Right renal pelvis (tissue), 4 donors: ENCODE measurements around the gene CHST7. TPM values are rescaled to one million over a fixed set of nuclear protein-coding genes. Genes with fewer than 3 reads are reported as not detected.

Experiments used
- DNase-seq, 4 donors: peaks; one replicate each; pipeline ENCODE4 v3.0.0-alpha.2; 2013; ENCODE audit warnings: low read depth in 4 of 4, low spot score in 3 of 4, missing footprints in 1 of 4
- polyA plus RNA-seq, 4 donors: library from polyadenylated mRNA; unstranded; fragments of 120-200 nt; gene quantifications; one replicate each; pipeline ENCODE4 v1.2.1, GENCODE V29; 2013; ENCODE audit not compliant: insufficient read length in 4 of 4

Gene CHST7
- polyA plus RNA-seq, 4 donors = 1.7 to 3.0 (median 2.0) TPM

- no peak for DNase-seq
Observed at GRCh38 chrX:46643636-46644035, 70.1 kb downstream of the CHST7 start.

GRCh38 chrX:46645614-46646013, 72.0 kb downstream of the CHST7 start:
- no peak for DNase-seq

- no peak for DNase-seq
Observed at GRCh38 chrX:46647251-46647650, 73.7 kb downstream of the CHST7 start.

Other genes starting within 250 kb of the CHST7 start
- 1 to 10 TPM; 5.4 to 8.0 (median 6.3) TPM for gene ZNF674, start 28.3 kb upstream of the CHST7 start, polyA plus RNA-seq
- gene SLC9A7, start 185.4 kb downstream of the CHST7 start, polyA plus RNA-seq = 1 to 10 TPM; 3.9 to 4.9 (median 4.8) TPM